ENCODE data around the gene TUBB6. TPM values are rescaled to one million over a fixed set of nuclear protein-coding genes. Genes with fewer than 3 reads are reported as not detected.
A peak's percentile ranks its signal among the peaks of the same experiment; 100 is the strongest.

The TUBB6 gene
- total and polyA plus RNA-seq, 2 of the 13 experiments (the other 11 are each of a cell fraction or from before 2014, with no cell fraction given), result 9.9 to 28.6 TPM

GRCh38 chr18:12258719-12259705 lies 49.0 kb upstream of the TUBB6 start:
- CTCF ChIA-PET (ENCODE audit: low intra/inter-chr PET ratio, low total read pairs), result no interaction called here
- no TSS peak for BruUV-seq (replicated peaks)

GRCh38 chr18:12262748-12263147 lies 45.3 kb upstream of the TUBB6 start:
- no peak for FAIRE-seq
- in situ Hi-C loops (cut with HindIII; ENCODE audit: extremely low pct_ligation_motif_present, low pct_unique_long_range_greater_than_20kb) (no loop called here), intact Hi-C loops (cut with micrococcal nuclease; ENCODE audit: unreplicated experiment) (no loop called here)
- Histone ChIP-seq H3K27me3 (ENCODE audit: control insufficient read depth in 1 of 2, insufficient read depth in 2 of 2, low read length in 2 of 2) (peaks cover 0 to 48% of the 10 kb centered on the region in 2 experiments; a peak in 4 of 5 replicates), H3K4me1 (ENCODE audit: insufficient read depth, low read length) (no peaks in the 10 kb centered on the region), H3K4me3 (replicated peaks in 1 of 3; ENCODE audit: insufficient read depth in 1 of 3, low read depth in 2 of 3, low read length in 3 of 3) (no peak overlapping the region), H3K9ac (ENCODE audit: insufficient read depth, low read depth, low read length) (no peak overlapping the region), H4K20me1 (ENCODE audit: insufficient read depth, low read length) (no peaks in the 10 kb centered on the region), H3K79me2 (ENCODE audit: insufficient read depth, low read length) (no peaks in the 10 kb centered on the region), H3K36me3 (replicated peaks in 1 of 2; ENCODE audit: control insufficient read depth in 1 of 2, insufficient read depth in 2 of 2, low read length in 2 of 2) (no peaks in the 10 kb centered on the region), H2AFZ (ENCODE audit: low read length) (no peak overlapping the region), H3K27ac (ENCODE audit: extremely low read length, insufficient read depth, low read length) (no peak overlapping the region), H3K9me3 (ENCODE audit: low read length) (no peaks in the 10 kb centered on the region), H3K4me2 (ENCODE audit: low read depth, low read length) (no peak overlapping the region)
- ChIA-PET POLR2A (no interaction called here), CTCF (ENCODE audit: low intra/inter-chr PET ratio, low total read pairs) (no interaction called here)
- no peak for DNase-seq (ENCODE audit: low spot score)
- no TSS peak for BruUV-seq (replicated peaks)
- 16% methylated on average over 8 of the region's 8 CpGs for WGBS (ENCODE audit: low lambda C conversion rate)
- ATAC-seq, result no peak
- TF ChIP-seq SAP130 (CRISPR knock-in tag; IDR thresholded peaks at IDR 0.05; ENCODE audit: low read depth), result no peak
- TF ChIP-seq ZNF230 (CRISPR knock-in tag; IDR thresholded peaks at IDR 0.05), result no peak
- TF ChIP-seq E2F1 (CRISPR knock-in tag; IDR thresholded peaks at IDR 0.05), result no peak
- TF ChIP-seq HOXD1 (CRISPR knock-in tag; IDR thresholded peaks at IDR 0.05), result no peak
- no peak for TF ChIP-seq BRD4 (CRISPR knock-in tag; IDR thresholded peaks at IDR 0.05)
- no peak for TF ChIP-seq AGO2 (optimal IDR thresholded peaks at IDR 0.05; ENCODE audit: low read depth, low read length)
- TF ChIP-seq ZGPAT (CRISPR knock-in tag; IDR thresholded peaks at IDR 0.05), result no peak
- TF ChIP-seq ZNF354B (CRISPR knock-in tag; IDR thresholded peaks at IDR 0.05), result no peak
- TF ChIP-seq CCAR2 (optimal IDR thresholded peaks at IDR 0.05; ENCODE audit: low read depth, low read length), result no peak
- no peak for TF ChIP-seq KLF13 (CRISPR knock-in tag; IDR thresholded peaks at IDR 0.05)
- no peak for TF ChIP-seq ZNF510 (CRISPR knock-in tag; IDR thresholded peaks at IDR 0.05; ENCODE audit: low read depth)
- TF ChIP-seq ZNF704 (CRISPR knock-in tag; IDR thresholded peaks at IDR 0.05; ENCODE audit: borderline replicate concordance), result no peak
- TF ChIP-seq LCORL (IDR thresholded peaks at IDR 0.05), result no peak
- no peak for TF ChIP-seq LCORL (CRISPR knock-in tag; IDR thresholded peaks at IDR 0.05)

More at GRCh38 chr18:12258719-12259705, 49.0 kb upstream of the TUBB6 start:
- H2AFZ ChIP-seq (ENCODE audit: low read length), result no peak overlapping the region
- TF ChIP-seq ZNF629 (CRISPR knock-in tag; conservative IDR thresholded peaks at IDR 0.05) (peak; percentile 61; the same call in 1 of the 2 replicates), FOSL2 (CRISPR knock-in tag; IDR thresholded peaks at IDR 0.05) (no peak)
- in situ Hi-C loops (cut with HindIII; ENCODE audit: extremely low pct_ligation_motif_present, low pct_unique_long_range_greater_than_20kb), result no loop called here
- H3K27ac ChIP-seq (ENCODE audit: extremely low read length, insufficient read depth, low read length), result no peak overlapping the region
- H4K20me1 ChIP-seq (ENCODE audit: insufficient read depth, low read length), result no peaks in the 10 kb centered on the region
- H3K27me3 ChIP-seq (ENCODE audit: control insufficient read depth in 1 of 2, insufficient read depth in 2 of 2, low read length in 2 of 2), result peaks cover 2 to 74% of the 10 kb centered on the region in 2 experiments; a peak in 4 of 5 replicates
- no peaks in the 10 kb centered on the region for H3K36me3 ChIP-seq (replicated peaks in 1 of 2; ENCODE audit: control insufficient read depth in 1 of 2, insufficient read depth in 2 of 2, low read length in 2 of 2)
- POLR2A ChIA-PET, result no interaction called here
- no peaks in the 10 kb centered on the region for H3K4me1 ChIP-seq (ENCODE audit: insufficient read depth, low read length)
- H3K4me3 ChIP-seq (replicated peaks in 1 of 3; ENCODE audit: insufficient read depth in 1 of 3, low read depth in 2 of 3, low read length in 3 of 3), result no peak overlapping the region
- FAIRE-seq, result no peak
- 49% methylated on average over 20 of the region's 29 CpGs for WGBS (ENCODE audit: low lambda C conversion rate)
- no peak overlapping the region for H3K9ac ChIP-seq (ENCODE audit: insufficient read depth, low read depth, low read length)
- DNase-seq (ENCODE audit: low spot score), result no peak
- H3K4me2 ChIP-seq (ENCODE audit: low read depth, low read length), result no peak overlapping the region
- ATAC-seq, result no peak
- H3K79me2 ChIP-seq (ENCODE audit: insufficient read depth, low read length), result no peaks in the 10 kb centered on the region
- no peaks in the 10 kb centered on the region for H3K9me3 ChIP-seq (ENCODE audit: low read length)
- intact Hi-C loops (cut with micrococcal nuclease; ENCODE audit: unreplicated experiment), result no loop called here

Data from HepG2 (cell line).